ENCODE measurements around the gene NNT. TPM values are rescaled to one million over a fixed set of nuclear protein-coding genes. Genes with fewer than 3 reads are reported as not detected.

The NNT gene
- total and polyA plus RNA-seq, 2 of the 8 experiments (the other 6 are each of a cell fraction or from before 2014, with no cell fraction given) = 11.0 to 22.2 TPM

DNA sequence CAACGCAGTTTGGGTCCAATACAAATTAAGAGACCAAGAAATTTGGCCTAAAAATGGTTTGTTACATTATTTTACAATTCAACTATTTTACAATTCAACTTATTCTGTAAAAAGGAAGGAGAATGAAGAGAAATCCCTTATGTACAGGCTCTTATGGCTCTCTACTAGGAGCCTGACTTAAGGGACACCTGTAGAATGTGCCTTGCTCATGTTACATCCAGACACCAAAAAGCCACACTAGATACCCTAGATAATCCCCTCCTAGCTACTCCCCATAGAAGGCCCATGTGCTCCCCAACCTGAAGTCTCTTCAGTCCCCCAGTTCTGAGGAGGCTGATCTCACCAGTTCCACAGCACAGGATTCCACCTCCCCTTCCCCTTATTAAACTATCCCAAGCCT, 14.1 kb upstream of the NNT start:
- Histone ChIP-seq H2BK15ac (ENCODE audit: low read length) (no peak overlapping the region), H3K14ac (ENCODE audit: insufficient read length) (no peak overlapping the region), H3K9me3 (ENCODE audit: insufficient read depth in 2 of 2, low read depth in 1 of 2, low read length in 1 of 2) (peaks cover 4 to 9% of the 10 kb centered on the region in 2 experiments), H4K20me1 (replicated peaks in 1 of 2; ENCODE audit: control insufficient read depth in 1 of 2, insufficient read depth in 2 of 2, low read length in 2 of 2) (no peaks in the 10 kb centered on the region), H3K27ac (ENCODE audit: low read depth, low read length) (no peak overlapping the region), H2BK5ac (ENCODE audit: low read depth, low read length) (no peak overlapping the region), H4K5ac (ENCODE audit: insufficient read length, low read depth, low read length) (no peak overlapping the region), H2BK12ac (ENCODE audit: low read depth, low read length) (no peak overlapping the region), H3K79me2 (ENCODE audit: control insufficient read depth in 1 of 2, insufficient read depth in 2 of 2, low read length in 2 of 2) (no peaks in the 10 kb centered on the region), H2BK120ac (replicated peaks; ENCODE audit: low read depth, low read length) (no peak overlapping the region), H3K18ac (ENCODE audit: extremely low read depth, low read length) (no peak overlapping the region), H3K4me1 (replicated peaks in 1 of 4; ENCODE audit: control insufficient read depth in 3 of 4, insufficient read depth in 4 of 4, low read length in 3 of 4) (no peaks in the 10 kb centered on the region), H3K4ac (replicated peaks; ENCODE audit: insufficient read length, low read depth, low read length) (no peak overlapping the region), H2AK5ac (ENCODE audit: low read depth, low read length) (no peak overlapping the region), H3K4me3 (ENCODE audit: extremely low read depth in 1 of 4, insufficient read depth in 2 of 4, low read depth in 3 of 4, low read length in 4 of 4) (no peak overlapping the region), H3K36me3 (ENCODE audit: control insufficient read depth in 2 of 4, insufficient read depth in 4 of 4, low read length in 3 of 4) (no peaks in the 10 kb centered on the region), H3K79me1 (ENCODE audit: low read depth, low read length) (no peaks in the 10 kb centered on the region), H3K27me3 (replicated peaks in 1 of 4; ENCODE audit: control insufficient read depth in 3 of 4, extremely low read depth in 1 of 4, insufficient read depth in 3 of 4, low read length in 3 of 4) (no peaks in the 10 kb centered on the region), H4K91ac (replicated peaks; ENCODE audit: insufficient read length, low read length) (no peak overlapping the region), H3K4me2 (ENCODE audit: insufficient read depth in 1 of 2, low read depth in 2 of 2, low read length in 2 of 2) (no peak overlapping the region), H3K56ac (replicated peaks; ENCODE audit: insufficient read length, low read depth, low read length) (no peak overlapping the region), H2BK20ac (ENCODE audit: low read length) (no peak overlapping the region), H4K8ac (ENCODE audit: extremely low read depth, insufficient read depth, low read length) (no peak overlapping the region), H2AFZ (ENCODE audit: low read length) (no peak overlapping the region), H3K23me2 (ENCODE audit: low read depth, low read length) (no peaks in the 10 kb centered on the region), H3K9ac (replicated peaks in 1 of 4; ENCODE audit: extremely low read depth in 1 of 4, low read depth in 3 of 4, low read length in 3 of 4) (no peak overlapping the region), H3K23ac (ENCODE audit: insufficient read length) (no peak overlapping the region)
- no peak for FAIRE-seq
- CTCF ChIA-PET (ENCODE audit: partially characterized antibody) = interaction anchor here (1.2 to 1.8 kb wide), 2 partner anchors 14 to 105 kb away, joined by 3 to 4 read pairs; partner anchors contain the start of gene TMEM267
- no peak for DNase-seq (ENCODE audit: low read depth in 1 of 2, low spot score in 2 of 2)
- POLR2A ChIA-PET (ENCODE audit: partially characterized antibody) = no interaction called here
- TF ChIP-seq ATF3 (IDR thresholded peaks at IDR 0.05; ENCODE audit: insufficient read depth, low read depth, low read length) (no peak), ATF2 (IDR thresholded peaks at IDR 0.05; ENCODE audit: low read length) (no peak), FOSL1 (IDR thresholded peaks at IDR 0.05; ENCODE audit: insufficient read depth, low read depth, low read length) (no peak), RAD21 (IDR thresholded peaks at IDR 0.05 in 1 of 2, conservative IDR thresholded peaks at IDR 0.05 in 1 of 2; ENCODE audit: low read depth in 2 of 2, low read length in 2 of 2) (no peak)
- TF ChIP-seq, protein P1, sequence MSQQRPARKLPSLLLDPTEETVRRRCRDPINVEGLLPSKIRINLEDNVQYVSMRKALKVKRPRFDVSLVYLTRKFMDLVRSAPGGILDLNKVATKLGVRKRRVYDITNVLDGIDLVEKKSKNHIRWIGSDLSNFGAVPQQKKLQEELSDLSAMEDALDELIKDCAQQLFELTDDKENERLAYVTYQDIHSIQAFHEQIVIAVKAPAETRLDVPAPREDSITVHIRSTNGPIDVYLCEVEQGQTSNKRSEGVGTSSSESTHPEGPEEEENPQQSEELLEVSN (IDR thresholded peaks at IDR 0.05) = no peak
- 0% methylated on average over 1 of the region's 1 CpG; no CpG with 5 or more reads in 1 of the 2 experiments for WGBS, 2 experiments (ENCODE audit: extremely low coverage in 1 of 2, insufficient coverage in 1 of 2, insufficient read length in 1 of 2, insufficient replicate concordance in 2 of 2, low coverage in 1 of 2, low lambda C conversion rate in 2 of 2, missing lambda C conversion rate in 1 of 2)
